Endothelial cell of umbilical vein (primary cell): ENCODE data around the gene MRPL2. TPM values are rescaled to one million over a fixed set of nuclear protein-coding genes. Genes with fewer than 3 reads are reported as not detected.

Experiments used
- BruUV-seq: library from RNA; stranded (reverse); fragments of 400-500 nt; replicated peaks from 2 replicates; lab custom pipeline; 2021; lab: Mats Ljungman, UMichigan
- CTCF ChIA-PET: fragments of 300-600, 350-600 bp; sonication (Branson Sonifier 250); formaldehyde crosslinking; loops from one replicate; lab custom pipeline; 2021; ENCODE audit warnings: antibody characterized with exemption, inconsistent platforms; lab: Charles Lee
- POLR2A ChIA-PET: fragments of 300-600, 350-600 bp; sonication (Branson Sonifier 250); formaldehyde crosslinking; loops from one replicate; lab custom pipeline; 2021; ENCODE audit warnings: antibody characterized with exemption, inconsistent platforms; lab: Charles Lee
- DNase-seq: peaks from one replicate; pipeline ENCODE4 v3.0.0-alpha.2; 2011; ENCODE audit warnings: low read depth, low spot score
- FAIRE-seq: peaks from 2 replicates; lab custom pipeline; 2011; peaks lifted over from hg19 to GRCh38; lab: Jason Lieb, UNC
- H2AFZ ChIP-seq: 2 replicates; pipeline ENCODE4 v1.6.0; 2012; ENCODE audit warnings: low read depth, low read length, control low read depth, inconsistent platforms
- H3K27ac ChIP-seq: 2 replicates; pipeline ENCODE4 v1.5.1; 2011; ENCODE audit warnings: low read depth, mild to moderate bottlenecking, control low read depth, low read length, moderate library complexity; ENCODE audit not compliant: insufficient read depth
- H3K27me3 ChIP-seq, 2 experiments: 2 replicates each; pipeline versions ENCODE4 v1.6.0 to v1.6.1; 2011; ENCODE audit warnings: low read length in 2 of 2, mixed read lengths in 1 of 2; ENCODE audit not compliant: control insufficient read depth in 2 of 2, insufficient read depth in 2 of 2
- H3K36me3 ChIP-seq, 2 experiments: 2 replicates in 1 of 2; 3 replicates in 1 of 2; pipeline ENCODE4 v1.5.1; 2011; ENCODE audit warnings: low read length in 2 of 2, mild to moderate bottlenecking in 1 of 2, moderate library complexity in 1 of 2; ENCODE audit not compliant: control insufficient read depth in 2 of 2, insufficient read depth in 2 of 2; ENCODE audit errors: extremely low read depth in 1 of 2
- H3K4me1 ChIP-seq: 3 replicates; pipeline ENCODE4 v1.5.1; 2011; ENCODE audit warnings: mild to moderate bottlenecking, low read length; ENCODE audit not compliant: control insufficient read depth, insufficient read depth; ENCODE audit errors: extremely low read depth
- H3K4me2 ChIP-seq: 2 replicates; pipeline ENCODE4 v1.6.1; 2011; ENCODE audit warnings: low read length, control low read depth, mixed read lengths; ENCODE audit not compliant: insufficient read depth
- H3K4me3 ChIP-seq, 3 experiments: fragments of 200-600 bp in 1 of 3; sonication (generic), shearing (Covaris generic) in 1 of 3; replicated peaks in 1 of 3; 2 replicates each; pipeline ENCODE4 v1.5.1; 2011 to 2016; ENCODE audit warnings: control low read depth in 3 of 3, low read length in 3 of 3, mild to moderate bottlenecking in 2 of 3, inconsistent platforms in 1 of 3, low read depth in 1 of 3, moderate library complexity in 1 of 3; ENCODE audit not compliant: insufficient read depth in 1 of 3
- H3K79me2 ChIP-seq: 2 replicates; pipeline ENCODE4 v1.6.0; 2012; ENCODE audit warnings: low read length, inconsistent platforms; ENCODE audit not compliant: control insufficient read depth, insufficient read depth
- H3K9ac ChIP-seq: replicated peaks from 2 replicates; pipeline ENCODE3; 2011; ENCODE audit warnings: low read length, control low read depth; ENCODE audit not compliant: insufficient read depth; ENCODE audit errors: extremely low read depth
- H3K9me1 ChIP-seq: replicated peaks from 3 replicates; pipeline ENCODE4 v1.6.0; 2011; ENCODE audit warnings: mild to moderate bottlenecking, low read length; ENCODE audit not compliant: control insufficient read depth, insufficient read depth; ENCODE audit errors: extremely low read depth
- H3K9me3 ChIP-seq: replicated peaks from 2 replicates; pipeline ENCODE4 v1.5.1; 2012; ENCODE audit warnings: low read length, inconsistent platforms; ENCODE audit not compliant: control insufficient read depth, insufficient read depth
- H4K20me1 ChIP-seq: replicated peaks from 2 replicates; pipeline ENCODE3; 2011; ENCODE audit warnings: mild to moderate bottlenecking, low read length; ENCODE audit not compliant: control insufficient read depth, insufficient read depth; ENCODE audit errors: extremely low read depth
- CTCF ChIP-seq, 2 donors: IDR thresholded peaks; 1 replicate in 1 of 2; 2 replicates in 1 of 2; pipeline ENCODE4 v1.5.1; 2011; ENCODE audit warnings: low read length in 2 of 2, mild to moderate bottlenecking in 2 of 2, moderate library complexity in 2 of 2, control low read depth in 1 of 2, inconsistent platforms in 1 of 2, low read depth in 1 of 2; ENCODE audit not compliant: insufficient read depth in 1 of 2; ENCODE audit errors: extremely low read depth in 1 of 2
- EZH2 ChIP-seq: IDR thresholded peaks from 2 replicates; pipeline ENCODE4 v1.6.1; 2012; ENCODE audit warnings: borderline replicate concordance, low read depth, mild to moderate bottlenecking, moderate library complexity, low read length, inconsistent platforms; ENCODE audit not compliant: severe bottlenecking
- FOS ChIP-seq: IDR thresholded peaks from 2 replicates; pipeline ENCODE4 v1.6.1; 2011; ENCODE audit warnings: mild to moderate bottlenecking, low read length, moderate library complexity, borderline replicate concordance; ENCODE audit not compliant: insufficient read depth
- GATA2 ChIP-seq: IDR thresholded peaks from 2 replicates; pipeline ENCODE4 v1.7.0; 2011; ENCODE audit warnings: low read depth, mild to moderate bottlenecking, moderate library complexity, mixed read lengths, low read length; ENCODE audit not compliant: insufficient read length, insufficient read depth
- JUN ChIP-seq: IDR thresholded peaks from 2 replicates; pipeline ENCODE4 v1.6.1; 2011; ENCODE audit warnings: borderline replicate concordance, low read depth; ENCODE audit not compliant: insufficient read length, insufficient read depth
- MAX ChIP-seq: IDR thresholded peaks from 2 replicates; pipeline ENCODE4 v1.6.1; 2011; ENCODE audit not compliant: insufficient read depth, insufficient read length
- MYC ChIP-seq: IDR thresholded peaks from one replicate; pipeline ENCODE4 v1.6.1; 2011; ENCODE audit warnings: mild to moderate bottlenecking, low read depth, low read length
- POLR2A ChIP-seq: IDR thresholded peaks from 2 replicates; pipeline ENCODE4 v1.6.1; 2012; ENCODE audit warnings: low read depth, mild to moderate bottlenecking, control low read depth, low read length
- POLR2AphosphoS5 ChIP-seq: IDR thresholded peaks from 2 replicates; pipeline ENCODE4 v1.6.1; 2012; ENCODE audit warnings: low read depth, mild to moderate bottlenecking, control low read depth, low read length, moderate library complexity; ENCODE audit not compliant: insufficient read depth
- dilution Hi-C: fragments of 300-500 bp; cut with MboI; formaldehyde crosslinking; loops from one replicate; pipeline ENCODE4 v1.15.0; 2019; ENCODE audit warnings: low sequenced_read_pairs; ENCODE audit not compliant: extremely low pct_ligation_motif_present
- intact Hi-C: fragments of 100-400 bp; cut with micrococcal nuclease; formaldehyde crosslinking; loops from one replicate; pipeline ENCODE4 v1.10.0; 2022
- polyA plus RNA-seq, 4 experiments: library from polyadenylated mRNA; depleted of rRNA in 3 of 4; stranded (reverse) in 3 of 4; unstranded in 1 of 4; fragments of >200 nt; gene quantifications; 2 replicates each; pipeline versions ENCODE4 v1.2.1 to v1.2.3, GENCODE V29; 2011 to 2012; ENCODE audit warnings: missing spikeins in 1 of 4
- total RNA-seq: library from RNA; stranded (reverse); gene quantifications from 2 replicates; pipeline ENCODE4 v1.2.3, GENCODE V29; 2021

The MRPL2 gene
- total and polyA plus RNA-seq, 2 donors (not counting 3 experiments of a cell fraction or from before 2014, with no cell fraction given): 37.6 to 63.6 TPM

- DNase-seq: no peak
- no peaks in the 10 kb centered on the region for H3K36me3 ChIP-seq
- H3K27ac ChIP-seq: no peak overlapping the region
- no peak overlapping the region for H2AFZ ChIP-seq
- no peak overlapping the region for H3K9ac ChIP-seq
- no peaks in the 10 kb centered on the region for H3K9me1 ChIP-seq
- intact Hi-C loops: no loop called here
- H3K9me3 ChIP-seq: no peaks in the 10 kb centered on the region
- no peak overlapping the region for H3K4me2 ChIP-seq
- ChIA-PET POLR2A (no interaction called here), CTCF (no interaction called here)
- dilution Hi-C loops: no loop called here
- no peaks in the 10 kb centered on the region for H3K79me2 ChIP-seq
- no peaks in the 10 kb centered on the region for H3K27me3 ChIP-seq
- no peaks in the 10 kb centered on the region for H3K4me1 ChIP-seq
- no peak for FAIRE-seq
- H4K20me1 ChIP-seq: no peaks in the 10 kb centered on the region
- no TSS peak for BruUV-seq
- H3K4me3 ChIP-seq: no peak overlapping the region
- TF ChIP-seq MYC (no peak), FOS (no peak), EZH2 (no peak), GATA2 (no peak), CTCF (IDR thresholded peaks at IDR 0.05; ENCODE audit: extremely low read depth in 1 of 2, insufficient read depth in 1 of 2, low read depth in 1 of 2, low read length in 2 of 2) (no peak), JUN (no peak), POLR2A (no peak), MAX (no peak), POLR2AphosphoS5 (no peak)
These were observed 48.3 kb upstream of the MRPL2 start for GRCh38 chr6:43107344-43108062.
